ENCODE measurements around the gene CENPA.
"Not testable (repeated sequence)": the region's sequence is repeated elsewhere in the genome, so short reads cannot be mapped to it uniquely, and the experiment has no call there.

Gene CENPA

GRCh38 chr2:26759845-26760244 lies 26.0 kb upstream of the CENPA start:
- no peak for DNase-seq (ENCODE audit: low read depth, low spot score)
- no peak overlapping the region for H3K27ac ChIP-seq

GRCh38 chr2:26760991-26761390 lies 24.9 kb upstream of the CENPA start:
- DNase-seq (ENCODE audit: low read depth, low spot score); H3K27ac ChIP-seq: not testable (repeated sequence)

- no peak overlapping the region for H3K27ac ChIP-seq
- no peak for DNase-seq (ENCODE audit: low read depth, low spot score)
Measured at GRCh38 chr2:26763019-26763418, 22.8 kb upstream of the CENPA start.

GRCh38 chr2:26764078-26764887 lies 21.6 kb upstream of the CENPA start, which contains the start of gene SLC35F6:
Gene SLC35F6, plus strand, starts transcription at chr2:26764284. Its CDS starts 66 bp downstream, at chr2:26764350.
- H3K27ac ChIP-seq: peak within 1 kb of the TSS; percentile 79
- no peak for DNase-seq (ENCODE audit: low read depth, low spot score)

GRCh38 chr2:26764906-26765305 lies 20.9 kb upstream of the CENPA start:
- no peak for DNase-seq (ENCODE audit: low read depth, low spot score)
- H3K27ac ChIP-seq: peak overlapping the region; percentile 79

GRCh38 chr2:26765475-26766200 lies 20.2 kb upstream of the CENPA start:
- H3K27ac ChIP-seq: peak overlapping the region; percentile 79

GRCh38 chr2:26767129-26767528 lies 18.7 kb upstream of the CENPA start:
- DNase-seq (ENCODE audit: low read depth, low spot score): no peak
- H3K27ac ChIP-seq: peak overlapping the region; percentile 79

More at GRCh38 chr2:26765475-26766200, 20.2 kb upstream of the CENPA start:
- no peak for DNase-seq (ENCODE audit: low read depth, low spot score)

GRCh38 chr2:26767894-26768487 lies 17.9 kb upstream of the CENPA start:
- no peak for DNase-seq (ENCODE audit: low read depth, low spot score)
- H3K27ac ChIP-seq: peak overlapping the region; percentile 84

- peak overlapping the region; percentile 84 for H3K27ac ChIP-seq
- DNase-seq (ENCODE audit: low read depth, low spot score): no peak
Measured at GRCh38 chr2:26768759-26769088, 17.1 kb upstream of the CENPA start.

GRCh38 chr2:26769089-26769761 lies 16.6 kb upstream of the CENPA start:
- peak overlapping the region; percentile 84 for H3K27ac ChIP-seq
- DNase-seq (ENCODE audit: low read depth, low spot score): peak; percentile 24

GRCh38 chr2:26770986-26771586 lies 14.8 kb upstream of the CENPA start:
- peak; percentile 64 for DNase-seq (ENCODE audit: low read depth, low spot score)
- H3K27ac ChIP-seq: peak overlapping the region; percentile 84

- DNase-seq (ENCODE audit: low read depth, low spot score): peak; percentile 29
- peak overlapping the region; percentile 84 for H3K27ac ChIP-seq
Measured at GRCh38 chr2:26772064-26773001, 13.5 kb upstream of the CENPA start.

GRCh38 chr2:26776195-26776800 lies 9.6 kb upstream of the CENPA start:
- DNase-seq (ENCODE audit: low read depth, low spot score): no peak
- no peak overlapping the region for H3K27ac ChIP-seq

GRCh38 chr2:26778098-26778497 lies 7.8 kb upstream of the CENPA start:
- DNase-seq (ENCODE audit: low read depth, low spot score): no peak
- no peak overlapping the region for H3K27ac ChIP-seq

- no peak overlapping the region for H3K27ac ChIP-seq
- DNase-seq (ENCODE audit: low read depth, low spot score): no peak
Measured at GRCh38 chr2:26778507-26778906, 7.3 kb upstream of the CENPA start.

GRCh38 chr2:26780203-26780760 lies 5.6 kb upstream of the CENPA start:
- no peak for DNase-seq (ENCODE audit: low read depth, low spot score)
- H3K27ac ChIP-seq: no peak overlapping the region

- DNase-seq (ENCODE audit: low read depth, low spot score): no peak
- H3K27ac ChIP-seq: no peak overlapping the region
Measured at GRCh38 chr2:26782876-26783704, 2.8 kb upstream of the CENPA start.

Data from epithelial cell of prostate (primary cell).